HepG2 (cell line): Measurements from ENCODE around the gene PANK2. TPM values are rescaled to one million over a fixed set of nuclear protein-coding genes. Genes with fewer than 3 reads are reported as not detected.

Source experiments
- ATAC-seq: fragments of 200-7000 bp; cut with Tn5 transposase; 3 replicates; pipeline ENCODE4 v1.9.1; 2020; ENCODE audit warnings: mild to moderate bottlenecking, moderate library complexity
- BruUV-seq: library from RNA; stranded (reverse); fragments of 400-500 nt; replicated peaks from 2 replicates; lab custom pipeline; 2021; lab: Mats Ljungman, UMichigan
- CTCF ChIA-PET: fragments of 300-600 bp; formaldehyde crosslinking; extraction: SDS; loops from one replicate; lab custom pipeline; 2021; ENCODE audit warnings: low total read pairs, inconsistent platforms, low intra/inter-chr PET ratio; lab: Yijun Ruan, JAX
- POLR2A ChIA-PET: fragments of 350-600 bp; sonication (Branson Sonifier 250); formaldehyde crosslinking; loops from one replicate; lab custom pipeline; 2020; ENCODE audit warnings: antibody characterized with exemption, inconsistent platforms; lab: Yijun Ruan, JAX
- DNase-seq: peaks from one replicate; pipeline ENCODE4 v3.0.0-alpha.2; 2015; ENCODE audit warnings: low spot score
- FAIRE-seq: peaks from 3 replicates; lab custom pipeline; 2011; peaks lifted over from hg19 to GRCh38; lab: Jason Lieb, UNC
- H2AFZ ChIP-seq: one replicate; pipeline ENCODE4 v1.6.1; 2011; ENCODE audit warnings: low read length, inconsistent platforms
- H3K27ac ChIP-seq: fragments of 300-600 bp; 3 replicates; pipeline ENCODE4 v1.8.0; 2011; ENCODE audit warnings: mixed run types, mild to moderate bottlenecking, mixed read lengths, low read length, inconsistent platforms; ENCODE audit not compliant: insufficient read depth; ENCODE audit errors: extremely low read length
- H3K27me3 ChIP-seq, 2 experiments: fragments of 200-600 bp in 1 of 2; 2 replicates in 1 of 2; 3 replicates in 1 of 2; pipeline versions ENCODE4 v1.6.0 to v1.8.0; 2011; ENCODE audit warnings: low read length in 2 of 2, mild to moderate bottlenecking in 2 of 2, moderate library complexity in 2 of 2, inconsistent platforms in 1 of 2; ENCODE audit not compliant: insufficient read depth in 2 of 2, control insufficient read depth in 1 of 2
- H3K36me3 ChIP-seq, 2 experiments: fragments of 200-600 bp in 1 of 2; replicated peaks in 1 of 2; 2 replicates in 1 of 2; 3 replicates in 1 of 2; pipeline versions ENCODE4 v1.5.1 to v1.8.0; 2011; ENCODE audit warnings: low read length in 2 of 2, inconsistent platforms in 1 of 2; ENCODE audit not compliant: insufficient read depth in 2 of 2, control insufficient read depth in 1 of 2
- H3K4me1 ChIP-seq: 2 replicates; pipeline ENCODE4 v1.5.1; 2012; ENCODE audit warnings: low read length, inconsistent platforms; ENCODE audit not compliant: insufficient read depth
- H3K4me2 ChIP-seq: 2 replicates; pipeline ENCODE4 v1.6.0; 2011; ENCODE audit warnings: low read depth, low read length, inconsistent platforms
- H3K4me3 ChIP-seq, 3 experiments: fragments of 200-600 bp in 1 of 3; sonication (generic), shearing (Covaris generic) in 1 of 3; replicated peaks in 1 of 3; 2 replicates each; pipeline ENCODE4 v1.5.1; 2011 to 2016; ENCODE audit warnings: low read length in 3 of 3, inconsistent platforms in 2 of 3, low read depth in 2 of 3, mild to moderate bottlenecking in 2 of 3, control low read depth in 1 of 3, mixed read lengths in 1 of 3; ENCODE audit not compliant: insufficient read depth in 1 of 3
- H3K79me2 ChIP-seq: one replicate; pipeline ENCODE4 v1.6.1; 2011; ENCODE audit warnings: low read length, inconsistent platforms; ENCODE audit not compliant: insufficient read depth
- H3K9ac ChIP-seq: 2 replicates; pipeline ENCODE4 v1.6.0; 2011; ENCODE audit warnings: mild to moderate bottlenecking, low read depth, low read length, inconsistent platforms; ENCODE audit not compliant: insufficient read depth
- H3K9me3 ChIP-seq: 2 replicates; pipeline ENCODE4 v1.5.1; 2012; ENCODE audit warnings: mild to moderate bottlenecking, low read length
- H4K20me1 ChIP-seq: 2 replicates; pipeline ENCODE4 v1.6.0; 2011; ENCODE audit warnings: inconsistent platforms, mild to moderate bottlenecking, low read length, moderate library complexity; ENCODE audit not compliant: insufficient read depth
- MEF2D ChIP-seq: sonication (generic); formaldehyde crosslinking; IDR thresholded peaks from 2 replicates; pipeline ENCODE4 v1.5.1; 2020; ENCODE audit warnings: mild to moderate bottlenecking, missing genetic modification reagents
- PPARG ChIP-seq: conservative IDR thresholded peaks from 2 replicates; pipeline ENCODE4 v1.6.1; 2016; ENCODE audit warnings: missing biosample characterization, missing genetic modification reagents
- ZNF484 ChIP-seq: sonication (generic); formaldehyde crosslinking; IDR thresholded peaks from 2 replicates; pipeline ENCODE4 v1.5.1; 2020; ENCODE audit warnings: mild to moderate bottlenecking, low read depth, missing genetic modification reagents, borderline replicate concordance
- ZNF746 ChIP-seq: sonication (generic); formaldehyde crosslinking; IDR thresholded peaks from 2 replicates; pipeline ENCODE4 v1.8.0; 2022; ENCODE audit warnings: mild to moderate bottlenecking, missing genetic modification reagents
- WGBS: methylation state at CpG from one replicate; pipeline ENCODE4 v1.1.6; 2017; ENCODE audit warnings: low lambda C conversion rate; 5-methylcytosine and 5-hydroxymethylcytosine counted together
- in situ Hi-C: cut with HindIII; loops from 2 replicates; pipeline ENCODE4 v1.10.0; 2017; ENCODE audit warnings: low pct_unique_long_range_greater_than_20kb; ENCODE audit not compliant: extremely low pct_ligation_motif_present
- intact Hi-C: fragments of 100-400 bp; cut with micrococcal nuclease; formaldehyde crosslinking; loops from one replicate; pipeline ENCODE4 v1.10.0; 2022; ENCODE audit not compliant: unreplicated experiment
- polyA plus RNA-seq, 8 experiments: library from polyadenylated mRNA; depleted of rRNA in 3 of 8; stranded (reverse) in 7 of 8; unstranded in 1 of 8; fragments of >200 nt; fragmentation: Illumina TruSeq in 4 of 8; extraction: Trizol in 4 of 8; gene quantifications; 2 replicates each; pipeline versions ENCODE4 v1.2.1 to v1.2.3, GENCODE V29; 2011 to 2016; ENCODE audit warnings: low read depth in 4 of 8, missing spikeins in 1 of 8, mixed read lengths in 1 of 8; ENCODE audit not compliant: insufficient read depth in 1 of 8
- total RNA-seq, 5 experiments: library from RNA; depleted of rRNA; stranded (reverse); fragments of >200 nt; fragmentation: Illumina TruSeq; extraction: Trizol; gene quantifications; 2 replicates each; pipeline ENCODE4 v1.2.3, GENCODE V29; 2016; ENCODE audit warnings: low read depth in 1 of 5
- TF ChIP-seq, protein P1 (sequence below), 2 experiments: fragments of 450-650 bp in 1 of 2; sonication (generic) in 1 of 2; formaldehyde crosslinking; IDR thresholded peaks; 2 replicates each; pipeline versions ENCODE4 v1.5.0 to v1.8.0; 2020 to 2022; ENCODE audit warnings: mild to moderate bottlenecking in 1 of 2, missing genetic modification reagents in 1 of 2
- TF ChIP-seq, protein P2 (sequence below): IDR thresholded peaks from 2 replicates; pipeline ENCODE4 v1.6.1; 2016; ENCODE audit warnings: mild to moderate bottlenecking
- TF ChIP-seq, protein P3 (sequence below): sonication (generic); formaldehyde crosslinking; IDR thresholded peaks from 2 replicates; pipeline ENCODE4 v1.4.0; 2020; ENCODE audit warnings: low read depth, missing genetic modification reagents

Gene PANK2
- total and polyA plus RNA-seq, 2 of the 13 experiments (the other 11 are each of a cell fraction or from before 2014, with no cell fraction given) = 39.2 to 123 TPM

DNA sequence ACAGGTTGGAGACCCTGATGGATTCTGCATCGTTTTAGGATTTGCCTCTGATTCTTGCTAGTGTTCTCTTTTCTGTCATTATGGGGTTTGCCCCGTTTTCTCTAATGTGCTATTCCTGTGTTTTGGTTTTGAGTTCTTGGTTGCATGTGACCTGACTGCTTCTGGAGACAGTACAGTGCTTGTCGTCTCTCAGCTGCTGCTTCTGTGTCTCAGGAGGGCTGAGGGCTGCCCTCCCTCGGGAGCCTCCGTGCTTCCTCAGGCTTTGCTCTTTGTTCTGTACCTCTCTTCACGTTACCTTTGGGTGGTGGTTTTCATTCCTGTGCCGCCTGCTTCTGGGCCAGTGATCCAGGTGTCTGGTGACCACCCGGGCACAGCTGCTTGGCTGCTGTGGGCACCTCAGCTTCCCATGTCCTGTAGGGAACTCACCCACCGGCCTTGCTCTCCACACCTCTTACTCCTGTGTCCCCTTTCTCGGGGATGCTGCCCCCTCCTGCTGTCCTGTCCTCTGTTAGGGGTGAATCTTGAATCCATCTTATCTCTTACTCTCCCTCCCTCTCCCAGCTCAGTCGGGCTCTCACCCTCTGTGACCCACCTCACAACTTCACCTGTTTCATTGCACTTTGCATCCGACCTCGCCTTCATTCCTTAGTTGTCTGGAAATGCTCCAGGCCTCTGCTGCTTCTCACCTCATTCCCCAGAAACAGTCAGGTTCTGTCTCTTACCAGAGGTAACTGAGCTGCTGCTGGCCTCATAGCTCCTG, 33.2 kb downstream of the PANK2 start (continued):
- TF ChIP-seq, protein P1, sequence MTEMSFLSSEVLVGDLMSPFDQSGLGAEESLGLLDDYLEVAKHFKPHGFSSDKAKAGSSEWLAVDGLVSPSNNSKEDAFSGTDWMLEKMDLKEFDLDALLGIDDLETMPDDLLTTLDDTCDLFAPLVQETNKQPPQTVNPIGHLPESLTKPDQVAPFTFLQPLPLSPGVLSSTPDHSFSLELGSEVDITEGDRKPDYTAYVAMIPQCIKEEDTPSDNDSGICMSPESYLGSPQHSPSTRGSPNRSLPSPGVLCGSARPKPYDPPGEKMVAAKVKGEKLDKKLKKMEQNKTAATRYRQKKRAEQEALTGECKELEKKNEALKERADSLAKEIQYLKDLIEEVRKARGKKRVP (CRISPR knock-in tag; IDR thresholded peaks at IDR 0.05) = no peak
- no peak for TF ChIP-seq ZNF746 (CRISPR knock-in tag)
- TF ChIP-seq, all 625 proteins: peak for 3

DNA sequence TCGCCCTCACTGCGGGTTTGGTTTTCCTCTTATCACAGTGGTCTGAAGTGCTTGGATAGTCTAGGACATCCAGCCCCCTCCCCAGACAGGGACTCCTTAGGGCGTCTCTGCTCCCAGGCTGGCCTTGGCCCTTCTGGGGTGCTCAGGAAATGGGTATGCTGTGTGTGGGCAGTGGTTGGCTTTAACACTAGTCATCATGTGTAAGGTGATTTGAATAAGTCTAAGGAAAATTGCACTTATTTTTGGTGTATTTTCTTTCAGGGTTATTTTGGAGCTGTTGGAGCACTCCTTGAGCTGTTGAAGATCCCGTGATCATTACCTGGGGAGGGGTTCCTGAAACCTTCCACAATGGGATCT, 33.8 kb downstream of the PANK2 start:
- BruUV-seq = no TSS peak
- CTCF ChIA-PET = no interaction called here
- in situ Hi-C loops = no loop called here
- intact Hi-C loops = no loop called here
- H4K20me1 ChIP-seq = peaks cover 15% of the 10 kb centered on the region; the same call in 1 of the 2 replicates
- no peak overlapping the region for H3K27ac ChIP-seq
- H3K36me3 ChIP-seq = peaks cover 38 to 60% of the 10 kb centered on the region in 2 experiments
- no peak overlapping the region for H3K9ac ChIP-seq
- H3K27me3 ChIP-seq = no peaks in the 10 kb centered on the region
- no peak overlapping the region for H3K4me2 ChIP-seq
- TF ChIP-seq, protein P2, sequence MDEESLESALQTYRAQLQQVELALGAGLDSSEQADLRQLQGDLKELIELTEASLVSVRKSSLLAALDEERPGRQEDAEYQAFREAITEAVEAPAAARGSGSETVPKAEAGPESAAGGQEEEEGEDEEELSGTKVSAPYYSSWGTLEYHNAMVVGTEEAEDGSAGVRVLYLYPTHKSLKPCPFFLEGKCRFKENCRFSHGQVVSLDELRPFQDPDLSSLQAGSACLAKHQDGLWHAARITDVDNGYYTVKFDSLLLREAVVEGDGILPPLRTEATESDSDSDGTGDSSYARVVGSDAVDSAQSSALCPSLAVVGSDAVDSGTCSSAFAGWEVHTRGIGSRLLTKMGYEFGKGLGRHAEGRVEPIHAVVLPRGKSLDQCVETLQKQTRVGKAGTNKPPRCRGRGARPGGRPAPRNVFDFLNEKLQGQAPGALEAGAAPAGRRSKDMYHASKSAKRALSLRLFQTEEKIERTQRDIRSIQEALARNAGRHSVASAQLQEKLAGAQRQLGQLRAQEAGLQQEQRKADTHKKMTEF (CRISPR knock-in tag) = no peak
- no peak for TF ChIP-seq PPARG (CRISPR knock-in tag)
- no peak for TF ChIP-seq MEF2D (CRISPR knock-in tag)
- TF ChIP-seq, protein P3, sequence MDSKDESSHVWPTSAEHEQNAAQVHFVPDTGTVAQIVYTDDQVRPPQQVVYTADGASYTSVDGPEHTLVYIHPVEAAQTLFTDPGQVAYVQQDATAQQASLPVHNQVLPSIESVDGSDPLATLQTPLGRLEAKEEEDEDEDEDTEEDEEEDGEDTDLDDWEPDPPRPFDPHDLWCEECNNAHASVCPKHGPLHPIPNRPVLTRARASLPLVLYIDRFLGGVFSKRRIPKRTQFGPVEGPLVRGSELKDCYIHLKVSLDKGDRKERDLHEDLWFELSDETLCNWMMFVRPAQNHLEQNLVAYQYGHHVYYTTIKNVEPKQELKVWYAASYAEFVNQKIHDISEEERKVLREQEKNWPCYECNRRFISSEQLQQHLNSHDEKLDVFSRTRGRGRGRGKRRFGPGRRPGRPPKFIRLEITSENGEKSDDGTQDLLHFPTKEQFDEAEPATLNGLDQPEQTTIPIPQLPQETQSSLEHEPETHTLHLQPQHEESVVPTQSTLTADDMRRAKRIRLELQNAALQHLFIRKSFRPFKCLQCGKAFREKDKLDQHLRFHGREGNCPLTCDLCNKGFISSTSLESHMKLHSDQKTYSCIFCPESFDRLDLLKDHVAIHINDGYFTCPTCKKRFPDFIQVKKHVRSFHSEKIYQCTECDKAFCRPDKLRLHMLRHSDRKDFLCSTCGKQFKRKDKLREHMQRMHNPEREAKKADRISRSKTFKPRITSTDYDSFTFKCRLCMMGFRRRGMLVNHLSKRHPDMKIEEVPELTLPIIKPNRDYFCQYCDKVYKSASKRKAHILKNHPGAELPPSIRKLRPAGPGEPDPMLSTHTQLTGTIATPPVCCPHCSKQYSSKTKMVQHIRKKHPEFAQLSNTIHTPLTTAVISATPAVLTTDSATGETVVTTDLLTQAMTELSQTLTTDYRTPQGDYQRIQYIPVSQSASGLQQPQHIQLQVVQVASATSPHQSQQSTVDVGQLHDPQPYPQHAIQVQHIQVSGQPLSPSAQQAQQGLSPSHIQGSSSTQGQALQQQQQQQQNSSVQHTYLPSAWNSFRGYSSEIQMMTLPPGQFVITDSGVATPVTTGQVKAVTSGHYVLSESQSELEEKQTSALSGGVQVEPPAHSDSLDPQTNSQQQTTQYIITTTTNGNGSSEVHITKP (CRISPR knock-in tag) = no peak
- no peak for TF ChIP-seq ZNF484 (CRISPR knock-in tag)
- TF ChIP-seq, all 625 proteins: peak for 0
- POLR2A ChIA-PET = no interaction called here
- no peak for ATAC-seq
- H3K79me2 ChIP-seq = peaks cover 8% of the 10 kb centered on the region
- no peak overlapping the region for H2AFZ ChIP-seq
- FAIRE-seq = no peak
- no peaks in the 10 kb centered on the region for H3K9me3 ChIP-seq
- H3K4me3 ChIP-seq = no peak overlapping the region
- peaks cover 25% of the 10 kb centered on the region for H3K4me1 ChIP-seq
- 93% methylated on average over 4 of the region's 4 CpGs for WGBS
- no peak for DNase-seq
